Endothelial cell of umbilical vein (primary cell): Measurements from ENCODE around the gene PRIMPOL. TPM values are rescaled to one million over a fixed set of nuclear protein-coding genes. Genes with fewer than 3 reads are reported as not detected.

Experiments
- BruUV-seq: library from RNA; stranded (reverse); fragments of 400-500 nt; replicated peaks from 2 replicates; lab custom pipeline; 2021; lab: Mats Ljungman, UMichigan
- CTCF ChIA-PET: fragments of 300-600, 350-600 bp; sonication (Branson Sonifier 250); formaldehyde crosslinking; loops from one replicate; lab custom pipeline; 2021; ENCODE audit warnings: antibody characterized with exemption, inconsistent platforms; lab: Charles Lee
- POLR2A ChIA-PET: fragments of 300-600, 350-600 bp; sonication (Branson Sonifier 250); formaldehyde crosslinking; loops from one replicate; lab custom pipeline; 2021; ENCODE audit warnings: antibody characterized with exemption, inconsistent platforms; lab: Charles Lee
- DNase-seq: peaks from one replicate; pipeline ENCODE4 v3.0.0-alpha.2; 2011; ENCODE audit warnings: low read depth, low spot score
- FAIRE-seq: peaks from 2 replicates; lab custom pipeline; 2011; peaks lifted over from hg19 to GRCh38; lab: Jason Lieb, UNC
- H2AFZ ChIP-seq: 2 replicates; pipeline ENCODE4 v1.6.0; 2012; ENCODE audit warnings: low read depth, low read length, control low read depth, inconsistent platforms
- H3K27ac ChIP-seq: 2 replicates; pipeline ENCODE4 v1.5.1; 2011; ENCODE audit warnings: low read depth, mild to moderate bottlenecking, control low read depth, low read length, moderate library complexity; ENCODE audit not compliant: insufficient read depth
- H3K27me3 ChIP-seq, 2 experiments: 2 replicates each; pipeline versions ENCODE4 v1.6.0 to v1.6.1; 2011; ENCODE audit warnings: low read length in 2 of 2, mixed read lengths in 1 of 2; ENCODE audit not compliant: control insufficient read depth in 2 of 2, insufficient read depth in 2 of 2
- H3K36me3 ChIP-seq, 2 experiments: 2 replicates in 1 of 2; 3 replicates in 1 of 2; pipeline ENCODE4 v1.5.1; 2011; ENCODE audit warnings: low read length in 2 of 2, mild to moderate bottlenecking in 1 of 2, moderate library complexity in 1 of 2; ENCODE audit not compliant: control insufficient read depth in 2 of 2, insufficient read depth in 2 of 2; ENCODE audit errors: extremely low read depth in 1 of 2
- H3K4me1 ChIP-seq: 3 replicates; pipeline ENCODE4 v1.5.1; 2011; ENCODE audit warnings: mild to moderate bottlenecking, low read length; ENCODE audit not compliant: control insufficient read depth, insufficient read depth; ENCODE audit errors: extremely low read depth
- H3K4me2 ChIP-seq: 2 replicates; pipeline ENCODE4 v1.6.1; 2011; ENCODE audit warnings: low read length, control low read depth, mixed read lengths; ENCODE audit not compliant: insufficient read depth
- H3K4me3 ChIP-seq, 3 experiments: fragments of 200-600 bp in 1 of 3; sonication (generic), shearing (Covaris generic) in 1 of 3; replicated peaks in 1 of 3; 2 replicates each; pipeline ENCODE4 v1.5.1; 2011 to 2016; ENCODE audit warnings: control low read depth in 3 of 3, low read length in 3 of 3, mild to moderate bottlenecking in 2 of 3, inconsistent platforms in 1 of 3, low read depth in 1 of 3, moderate library complexity in 1 of 3; ENCODE audit not compliant: insufficient read depth in 1 of 3
- H3K79me2 ChIP-seq: 2 replicates; pipeline ENCODE4 v1.6.0; 2012; ENCODE audit warnings: low read length, inconsistent platforms; ENCODE audit not compliant: control insufficient read depth, insufficient read depth
- H3K9ac ChIP-seq: replicated peaks from 2 replicates; pipeline ENCODE3; 2011; ENCODE audit warnings: low read length, control low read depth; ENCODE audit not compliant: insufficient read depth; ENCODE audit errors: extremely low read depth
- H3K9me1 ChIP-seq: replicated peaks from 3 replicates; pipeline ENCODE4 v1.6.0; 2011; ENCODE audit warnings: mild to moderate bottlenecking, low read length; ENCODE audit not compliant: control insufficient read depth, insufficient read depth; ENCODE audit errors: extremely low read depth
- H3K9me3 ChIP-seq: replicated peaks from 2 replicates; pipeline ENCODE4 v1.5.1; 2012; ENCODE audit warnings: low read length, inconsistent platforms; ENCODE audit not compliant: control insufficient read depth, insufficient read depth
- H4K20me1 ChIP-seq: replicated peaks from 2 replicates; pipeline ENCODE3; 2011; ENCODE audit warnings: mild to moderate bottlenecking, low read length; ENCODE audit not compliant: control insufficient read depth, insufficient read depth; ENCODE audit errors: extremely low read depth
- CTCF ChIP-seq, 2 donors: IDR thresholded peaks; 1 replicate in 1 of 2; 2 replicates in 1 of 2; pipeline ENCODE4 v1.5.1; 2011; ENCODE audit warnings: low read length in 2 of 2, mild to moderate bottlenecking in 2 of 2, moderate library complexity in 2 of 2, control low read depth in 1 of 2, inconsistent platforms in 1 of 2, low read depth in 1 of 2; ENCODE audit not compliant: insufficient read depth in 1 of 2; ENCODE audit errors: extremely low read depth in 1 of 2
- EZH2 ChIP-seq: IDR thresholded peaks from 2 replicates; pipeline ENCODE4 v1.6.1; 2012; ENCODE audit warnings: borderline replicate concordance, low read depth, mild to moderate bottlenecking, moderate library complexity, low read length, inconsistent platforms; ENCODE audit not compliant: severe bottlenecking
- FOS ChIP-seq: IDR thresholded peaks from 2 replicates; pipeline ENCODE4 v1.6.1; 2011; ENCODE audit warnings: mild to moderate bottlenecking, low read length, moderate library complexity, borderline replicate concordance; ENCODE audit not compliant: insufficient read depth
- GATA2 ChIP-seq: IDR thresholded peaks from 2 replicates; pipeline ENCODE4 v1.7.0; 2011; ENCODE audit warnings: low read depth, mild to moderate bottlenecking, moderate library complexity, mixed read lengths, low read length; ENCODE audit not compliant: insufficient read length, insufficient read depth
- JUN ChIP-seq: IDR thresholded peaks from 2 replicates; pipeline ENCODE4 v1.6.1; 2011; ENCODE audit warnings: borderline replicate concordance, low read depth; ENCODE audit not compliant: insufficient read length, insufficient read depth
- MAX ChIP-seq: IDR thresholded peaks from 2 replicates; pipeline ENCODE4 v1.6.1; 2011; ENCODE audit not compliant: insufficient read depth, insufficient read length
- MYC ChIP-seq: IDR thresholded peaks from one replicate; pipeline ENCODE4 v1.6.1; 2011; ENCODE audit warnings: mild to moderate bottlenecking, low read depth, low read length
- POLR2A ChIP-seq: IDR thresholded peaks from 2 replicates; pipeline ENCODE4 v1.6.1; 2012; ENCODE audit warnings: low read depth, mild to moderate bottlenecking, control low read depth, low read length
- POLR2AphosphoS5 ChIP-seq: IDR thresholded peaks from 2 replicates; pipeline ENCODE4 v1.6.1; 2012; ENCODE audit warnings: low read depth, mild to moderate bottlenecking, control low read depth, low read length, moderate library complexity; ENCODE audit not compliant: insufficient read depth
- dilution Hi-C: fragments of 300-500 bp; cut with MboI; formaldehyde crosslinking; loops from one replicate; pipeline ENCODE4 v1.15.0; 2019; ENCODE audit warnings: low sequenced_read_pairs; ENCODE audit not compliant: extremely low pct_ligation_motif_present
- intact Hi-C: fragments of 100-400 bp; cut with micrococcal nuclease; formaldehyde crosslinking; loops from one replicate; pipeline ENCODE4 v1.10.0; 2022
- polyA plus RNA-seq, 4 experiments: library from polyadenylated mRNA; depleted of rRNA in 3 of 4; stranded (reverse) in 3 of 4; unstranded in 1 of 4; fragments of >200 nt; gene quantifications; 2 replicates each; pipeline versions ENCODE4 v1.2.1 to v1.2.3, GENCODE V29; 2011 to 2012; ENCODE audit warnings: missing spikeins in 1 of 4
- total RNA-seq: library from RNA; stranded (reverse); gene quantifications from 2 replicates; pipeline ENCODE4 v1.2.3, GENCODE V29; 2021

Gene PRIMPOL
- total and polyA plus RNA-seq, 2 donors (not counting 3 experiments of a cell fraction or from before 2014, with no cell fraction given), result 5.9 to 11.1 TPM

- CTCF ChIA-PET, result interaction anchor here (0.6 to 5.7 kb wide), 6 partner anchors 17 to 1619 kb away, joined by 3 to 35 read pairs (median 3); no protein-coding TSS in a partner anchor
These were observed 79.3 kb downstream of the PRIMPOL start for GRCh38 chr4:184728858-184729257.

GRCh38 chr4:184729946-184730345 lies 80.4 kb downstream of the PRIMPOL start:
- ChIA-PET POLR2A (interaction anchor here (0.5 kb wide), 1 partner anchor 180 kb away, joined by 7 read pairs; no protein-coding TSS in a partner anchor), CTCF (interaction anchor here (1.2 to 5.7 kb wide), 2 partner anchors 80 to 465 kb away, joined by 4 to 35 read pairs; partner anchors contain the start of genes CASP3 and PRIMPOL)
- H3K36me3 ChIP-seq, result peaks cover 0 to 8% of the 10 kb centered on the region in 2 experiments
- TF ChIP-seq CTCF (IDR thresholded peaks at IDR 0.05; ENCODE audit: extremely low read depth in 1 of 2, insufficient read depth in 1 of 2, low read depth in 1 of 2, low read length in 2 of 2), result no peak
- TF ChIP-seq POLR2A, result no peak
- no peak for TF ChIP-seq MAX
- TF ChIP-seq MYC, result no peak
- TF ChIP-seq GATA2, result no peak
- no peak for TF ChIP-seq POLR2AphosphoS5
- no peak for TF ChIP-seq FOS
- TF ChIP-seq EZH2, result no peak
- TF ChIP-seq JUN, result no peak
- intact Hi-C loops, result loop anchor here (1.0 to 5.0 kb wide), 3 partner anchors 41 to 348 kb away; partner anchors contain the start of genes CASP3 and PRIMPOL
- H3K4me1 ChIP-seq, result peaks cover 24% of the 10 kb centered on the region
- peaks cover 41% of the 10 kb centered on the region for H3K79me2 ChIP-seq
- H3K9ac ChIP-seq, result no peak overlapping the region
- dilution Hi-C loops, result no loop called here
- H3K9me1 ChIP-seq, result no peaks in the 10 kb centered on the region
- H3K27me3 ChIP-seq, result no peaks in the 10 kb centered on the region
- H3K4me2 ChIP-seq, result no peak overlapping the region
- no peak overlapping the region for H2AFZ ChIP-seq
- H3K9me3 ChIP-seq, result no peaks in the 10 kb centered on the region
- BruUV-seq, result no TSS peak
- no peak for DNase-seq
- no peak overlapping the region for H3K4me3 ChIP-seq
- no peaks in the 10 kb centered on the region for H4K20me1 ChIP-seq
- no peak for FAIRE-seq
- H3K27ac ChIP-seq, result no peak overlapping the region

More at GRCh38 chr4:184728858-184729257, 79.3 kb downstream of the PRIMPOL start:
- DNase-seq (peak; percentile 84), FAIRE-seq (peak; percentile 89)
- intact Hi-C loops (loop anchor here (1.0 kb wide), 2 partner anchors 40 to 80 kb away; partner anchors contain the start of genes CASP3 and PRIMPOL), dilution Hi-C loops (no loop called here)
- no peaks in the 10 kb centered on the region for H3K27me3 ChIP-seq
- TF ChIP-seq JUN (peak; percentile 40), FOS (peak; percentile 35), GATA2 (no peak)
- H3K36me3 ChIP-seq, result peaks cover 0 to 8% of the 10 kb centered on the region in 2 experiments
- peak overlapping the region; percentile 68 for H3K27ac ChIP-seq
- POLR2A ChIA-PET, result no interaction called here
- peaks cover 24% of the 10 kb centered on the region for H3K4me1 ChIP-seq
- H3K4me2 ChIP-seq, result peak overlapping the region; percentile 41
- H3K79me2 ChIP-seq, result peaks cover 41% of the 10 kb centered on the region
- no peaks in the 10 kb centered on the region for H3K9me1 ChIP-seq
- no peaks in the 10 kb centered on the region for H4K20me1 ChIP-seq
- H3K9me3 ChIP-seq, result no peaks in the 10 kb centered on the region
- H3K9ac ChIP-seq, result no peak overlapping the region
- H2AFZ ChIP-seq, result no peak overlapping the region
- no peak overlapping the region for H3K4me3 ChIP-seq
- no TSS peak for BruUV-seq
